Measurements from ENCODE around the gene LGALS7.

GRCh38 chr19:38795549-38795948 lies 22.2 kb upstream of the LGALS7 start:
- TF ChIP-seq EP300 (IDR thresholded peaks at IDR 0.05) (no peak), CTCF (IDR thresholded peaks at IDR 0.05) (no peak)

Measured in tibial nerve (tissue), 4 donors.